Activated CD4-positive, alpha-beta T cell treated with anti-CD3 and anti-CD28 coated beads, Interleukin-2, Interleukin-6, amounts not matched to agents 100 ng/mL and 50 ng/mL, durations not matched to agents 16 hours and 8 hours (primary cell): ENCODE results near the gene AQP6.

Source experiments
- DNase-seq: peaks from one replicate; pipeline ENCODE4 v3.0.0-alpha.2; 2020

AQP6 gene, protein sequence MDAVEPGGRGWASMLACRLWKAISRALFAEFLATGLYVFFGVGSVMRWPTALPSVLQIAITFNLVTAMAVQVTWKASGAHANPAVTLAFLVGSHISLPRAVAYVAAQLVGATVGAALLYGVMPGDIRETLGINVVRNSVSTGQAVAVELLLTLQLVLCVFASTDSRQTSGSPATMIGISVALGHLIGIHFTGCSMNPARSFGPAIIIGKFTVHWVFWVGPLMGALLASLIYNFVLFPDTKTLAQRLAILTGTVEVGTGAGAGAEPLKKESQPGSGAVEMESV

DNA sequence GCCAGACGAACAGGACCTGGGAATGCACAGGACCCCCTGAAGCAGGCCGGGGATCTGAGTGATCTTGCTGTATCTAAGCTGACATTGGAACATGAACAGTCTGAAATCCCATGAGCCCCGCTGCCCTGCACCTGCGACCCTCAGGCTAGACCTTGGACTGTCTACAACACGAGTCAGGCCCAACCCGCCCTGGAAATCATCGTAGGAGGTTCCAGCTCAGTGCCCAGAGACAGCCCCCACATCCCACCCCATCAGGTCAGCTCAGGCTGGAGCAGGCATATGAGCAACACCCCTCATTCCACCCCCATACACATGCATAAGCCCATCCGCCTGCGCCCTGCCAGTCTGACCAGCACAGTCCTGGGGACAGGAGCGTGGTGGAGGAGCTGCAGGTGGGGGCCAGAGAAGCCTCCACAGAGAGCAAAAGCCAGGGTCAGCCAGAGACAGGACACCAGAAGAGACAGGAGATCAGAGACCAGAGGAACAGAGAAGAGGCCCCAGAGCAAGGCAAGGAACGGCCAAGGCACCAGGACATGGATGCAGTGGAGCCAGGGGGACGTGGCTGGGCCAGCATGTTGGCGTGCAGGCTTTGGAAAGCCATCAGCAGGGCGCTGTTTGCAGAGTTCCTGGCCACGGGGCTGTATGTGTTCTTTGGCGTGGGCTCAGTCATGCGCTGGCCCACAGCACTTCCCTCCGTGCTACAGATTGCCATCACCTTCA lies at the start of gene AQP6:
Gene AQP6 (plus strand): TSS at position 307 of the 720 bp plus-strand sequence. CDS start 227 bp downstream, at position 534.
- DNase-seq: no peak

DNA sequence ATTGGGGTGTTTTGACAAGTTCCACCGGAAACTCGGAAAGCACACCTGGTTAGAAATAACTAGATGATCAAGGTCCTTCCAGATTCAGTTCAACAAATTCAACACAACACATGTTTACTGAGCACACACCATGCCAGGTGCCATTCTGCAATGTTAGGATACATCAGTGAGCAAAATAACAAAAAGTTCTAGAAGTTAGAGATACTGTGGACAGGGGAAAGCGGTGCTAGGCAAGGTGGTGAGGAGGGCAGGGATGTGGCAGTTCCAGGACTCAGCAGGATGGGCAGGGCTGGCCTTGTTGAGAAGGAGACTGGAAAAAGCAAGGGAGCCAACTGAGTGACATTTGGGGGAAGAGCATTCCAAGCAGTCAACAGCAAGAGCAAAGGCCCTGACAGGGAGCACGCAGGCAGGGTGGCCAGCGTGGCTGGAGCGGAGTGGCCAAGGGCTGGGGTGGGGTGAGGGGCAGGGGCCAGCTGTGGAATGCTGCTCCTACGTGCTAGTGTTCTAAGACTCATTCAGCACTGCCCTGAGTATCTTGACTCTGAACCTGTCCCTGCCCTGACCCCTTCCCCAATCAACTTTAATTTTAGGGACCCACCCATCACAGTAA lies 49.6 kb upstream of the AQP6 start:
- DNase-seq: no peak

DNA sequence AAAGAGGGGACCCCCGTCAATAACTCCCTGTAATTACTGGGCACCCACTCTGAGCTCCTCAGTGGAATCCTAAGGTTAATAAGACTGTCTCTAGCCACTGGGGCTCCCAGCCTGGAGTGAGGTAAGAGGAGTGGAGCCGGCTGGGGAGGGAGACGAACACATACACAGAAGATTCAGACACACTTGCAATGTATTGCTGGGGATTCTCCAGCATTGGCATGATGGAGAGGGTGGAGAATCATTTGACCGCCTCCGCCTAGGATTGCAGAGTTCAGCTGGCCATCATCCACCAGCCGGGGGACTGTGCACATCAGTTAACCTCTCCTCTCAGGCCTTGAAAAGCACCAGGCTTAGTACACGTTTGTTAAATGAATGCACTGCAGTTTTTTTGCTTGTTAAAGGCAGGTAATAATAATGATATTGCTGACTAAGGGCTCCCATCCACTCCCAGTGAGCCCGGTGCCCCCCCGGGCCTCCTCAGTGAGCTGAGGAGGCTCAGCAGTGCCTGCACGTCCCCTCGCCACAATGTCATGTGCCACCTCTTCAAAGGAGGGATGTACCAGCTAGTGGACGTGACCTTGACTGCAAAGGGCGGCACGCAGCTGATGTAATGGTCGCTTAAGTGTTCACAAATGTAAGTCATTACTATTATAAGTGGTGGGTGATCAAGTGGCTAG lies 48.7 kb upstream of the AQP6 start:
- no peak for DNase-seq

DNA sequence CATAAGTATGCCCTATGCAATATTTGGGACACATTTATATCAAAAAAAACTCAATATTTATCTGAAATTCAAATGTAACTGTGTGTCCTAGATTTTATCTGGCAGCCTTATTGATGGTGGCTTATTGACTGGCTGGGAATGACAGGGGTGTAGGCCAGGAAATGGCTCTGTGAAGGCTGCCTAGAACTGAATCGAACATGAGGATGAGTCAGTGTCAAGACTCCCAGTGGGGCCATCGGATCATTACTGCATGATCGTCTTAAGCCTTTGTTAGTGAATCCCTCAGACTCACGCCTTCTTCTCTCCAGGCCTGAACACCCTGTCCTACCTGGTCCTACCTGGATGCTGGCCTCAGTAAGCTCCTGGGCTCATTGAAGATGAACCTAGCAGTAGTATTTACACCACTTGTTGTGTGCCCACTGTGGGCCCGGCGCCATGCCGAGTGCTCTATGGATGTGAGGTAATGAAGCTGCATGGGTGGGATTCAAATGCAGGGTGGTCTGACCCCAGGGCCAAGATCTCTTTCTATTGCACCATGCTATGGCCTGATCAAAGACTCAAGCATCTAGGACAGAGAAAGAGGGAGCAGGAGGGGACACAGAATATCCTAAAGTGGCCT lies 48.0 kb upstream of the AQP6 start:
- no peak for DNase-seq

DNA sequence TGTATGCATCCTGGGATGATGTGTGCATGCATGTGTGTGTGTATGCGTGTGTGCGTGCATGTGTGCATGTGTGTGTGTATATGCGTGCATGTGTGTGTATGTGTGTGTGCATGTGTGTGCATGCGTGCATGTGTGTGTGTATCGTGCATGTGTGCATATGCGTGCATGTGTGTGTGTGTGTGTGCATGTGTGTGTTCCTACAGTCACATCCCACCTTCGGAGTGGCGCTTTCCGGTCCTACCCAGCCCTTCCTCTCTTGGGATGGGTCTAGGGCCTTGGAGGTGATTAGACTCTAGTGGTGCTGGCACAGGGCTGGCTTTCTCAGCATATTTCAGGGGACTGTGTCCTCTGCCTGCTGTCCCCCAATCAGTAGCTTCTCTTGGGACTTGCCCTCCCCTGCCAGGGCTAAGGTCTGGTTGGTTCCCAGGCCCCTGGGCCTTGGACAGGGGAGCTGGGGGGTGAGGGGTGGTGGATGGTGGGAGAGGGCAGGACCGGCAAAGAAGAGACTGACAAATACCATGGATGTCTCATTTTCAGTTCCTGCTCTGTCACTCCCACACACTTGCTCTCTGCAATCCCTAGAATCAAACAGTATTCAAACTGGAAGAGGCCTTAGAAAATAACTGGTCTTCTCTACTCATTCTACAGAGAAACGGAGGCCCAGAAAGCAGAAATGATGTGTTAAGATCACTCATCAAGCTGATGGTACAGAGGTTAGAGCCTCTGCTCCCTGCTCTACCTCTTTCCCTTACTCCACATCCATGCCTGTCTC lies 47.1 kb upstream of the AQP6 start:
- DNase-seq: no peak

DNA sequence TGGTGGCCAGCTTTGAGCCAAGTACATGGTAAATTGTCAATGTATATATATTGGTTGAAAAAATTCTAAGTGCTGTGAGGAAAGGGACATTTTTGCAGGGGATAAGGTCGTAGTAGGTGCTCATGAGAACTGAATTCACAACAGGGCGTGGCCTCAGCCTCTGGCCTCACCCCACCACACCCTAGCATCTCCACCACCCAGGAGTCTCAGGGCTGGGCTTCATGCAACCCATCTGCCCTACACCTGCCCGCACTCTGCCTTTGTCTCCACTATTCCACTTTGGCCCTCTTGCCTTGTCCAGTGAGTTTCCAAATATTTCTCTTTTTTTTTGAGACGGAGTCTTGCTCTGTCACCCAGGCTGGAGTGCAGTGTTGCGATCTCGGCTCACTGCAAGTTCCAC lies 44.3 kb upstream of the AQP6 start:
- DNase-seq: no peak

DNA sequence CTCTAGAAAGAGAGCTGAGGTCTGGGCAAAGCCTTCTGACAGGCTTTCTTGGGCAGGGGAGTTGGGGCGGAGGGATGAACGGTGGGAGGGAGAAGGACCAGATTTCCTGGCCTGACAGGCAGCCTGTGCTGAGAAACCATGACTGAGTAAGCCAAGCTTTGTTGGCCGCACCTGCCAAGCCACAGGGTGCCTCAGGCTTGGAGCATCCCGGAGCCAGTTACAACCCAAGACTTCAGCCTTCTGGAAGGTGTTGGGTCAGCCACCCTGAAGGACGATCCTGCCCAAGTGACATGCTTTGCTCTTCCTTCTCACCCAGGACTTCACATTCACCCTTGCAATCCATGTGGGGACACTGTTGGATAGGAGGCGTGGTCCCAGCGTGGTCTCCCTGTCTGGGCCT lies 43.2 kb upstream of the AQP6 start:
- no peak for DNase-seq

DNA sequence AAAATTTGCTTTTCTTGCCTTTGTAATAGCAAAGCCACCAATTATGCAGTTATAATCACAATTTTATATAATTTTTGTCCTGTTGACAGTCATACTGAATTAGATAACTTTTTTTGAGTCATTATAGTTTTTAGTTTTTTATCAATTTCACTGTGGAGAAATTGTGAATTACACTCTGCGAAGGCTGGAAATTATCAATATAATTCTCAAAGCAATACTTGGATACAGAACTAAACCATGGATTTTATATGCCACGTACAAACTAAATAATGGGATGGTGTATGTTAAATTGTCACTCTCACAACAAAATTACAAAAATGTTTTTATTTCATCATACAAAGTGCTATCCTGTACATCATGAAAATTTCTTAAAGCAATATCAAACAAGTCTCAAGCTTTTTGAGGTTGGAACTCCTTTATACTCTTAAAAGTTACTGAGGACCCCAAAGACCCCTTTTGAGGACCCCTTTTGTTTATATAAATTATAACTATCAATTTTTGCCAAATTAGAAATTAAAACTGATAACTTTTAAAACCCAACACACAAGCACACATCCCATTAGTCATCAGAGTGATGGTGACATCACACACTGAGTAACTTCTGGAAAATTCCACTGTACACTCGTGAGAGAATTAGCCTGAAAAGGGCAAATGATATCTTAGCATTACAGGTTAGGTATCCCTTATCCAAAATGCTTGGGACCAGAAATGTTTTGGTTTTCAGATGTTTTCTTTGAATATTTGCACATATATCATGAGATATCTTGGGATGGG lies 42.0 kb upstream of the AQP6 start:
- no peak for DNase-seq

DNA sequence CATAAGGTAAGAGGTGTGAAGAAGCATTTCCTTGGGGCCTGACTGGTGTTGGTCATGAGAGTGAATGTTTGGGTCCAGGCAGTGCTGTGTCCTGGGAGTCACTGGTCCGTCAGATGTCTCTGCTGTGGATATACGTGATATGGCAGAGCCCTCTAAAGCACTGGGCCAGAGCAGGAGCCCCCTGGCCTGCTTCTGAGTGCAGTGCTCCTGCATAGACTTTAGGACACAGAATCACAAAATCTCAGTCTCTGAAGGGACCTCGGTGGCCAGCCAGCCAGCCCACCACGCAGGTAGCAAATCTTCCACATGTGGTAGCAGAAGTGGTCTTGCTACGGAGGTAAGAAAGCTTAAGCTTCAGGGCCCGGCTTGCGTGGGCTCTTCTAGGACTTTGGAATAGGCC lies 40.7 kb upstream of the AQP6 start:
- DNase-seq: no peak

DNA sequence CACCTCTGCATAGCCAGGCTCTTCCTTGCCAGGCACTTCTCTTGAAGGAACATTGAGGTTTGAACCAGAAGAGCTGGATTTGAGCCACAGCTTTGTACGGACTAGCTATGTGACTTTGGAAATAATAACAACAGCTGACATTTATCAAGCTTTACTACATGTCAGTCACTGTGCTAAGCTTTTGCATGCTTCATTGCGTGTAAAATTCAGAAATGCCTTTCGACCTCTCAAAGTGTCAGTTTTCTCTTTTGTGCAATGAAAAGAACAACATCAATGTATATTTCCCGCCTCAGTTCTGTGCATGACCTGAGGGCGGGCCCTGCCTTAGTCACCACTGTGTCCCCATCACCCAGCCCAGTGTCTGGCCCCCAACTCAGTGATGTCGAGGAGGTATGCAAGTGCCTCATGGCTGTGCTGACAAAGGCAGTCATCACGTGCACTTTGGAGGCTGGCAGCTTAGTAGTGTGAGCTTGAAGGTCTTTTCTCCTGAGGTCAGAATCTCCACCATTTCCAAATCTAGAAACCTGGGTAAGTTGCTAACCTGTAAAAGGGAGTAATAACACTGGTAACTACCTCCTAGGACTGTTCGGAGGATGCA lies 40.1 kb upstream of the AQP6 start:
- DNase-seq: no peak

DNA sequence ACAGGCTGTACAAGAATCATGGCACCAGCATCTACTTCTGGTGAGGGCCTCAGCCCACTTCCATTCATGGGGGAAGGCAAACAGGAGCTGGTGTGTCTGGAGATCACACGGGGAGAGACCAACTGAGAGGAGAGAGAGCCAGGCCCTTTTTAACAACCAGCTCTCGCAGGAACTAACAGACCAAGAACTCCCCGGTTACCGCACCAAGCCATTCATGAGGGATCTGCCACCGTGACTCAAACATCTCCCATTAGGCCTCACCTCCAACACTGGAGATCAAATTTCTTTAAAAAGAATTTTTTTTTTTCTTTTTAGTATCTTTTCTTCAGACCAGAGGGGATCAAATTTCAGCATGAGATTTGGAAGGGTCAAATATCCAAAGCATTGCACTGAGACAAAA lies 39.0 kb upstream of the AQP6 start:
- DNase-seq: no peak

DNA sequence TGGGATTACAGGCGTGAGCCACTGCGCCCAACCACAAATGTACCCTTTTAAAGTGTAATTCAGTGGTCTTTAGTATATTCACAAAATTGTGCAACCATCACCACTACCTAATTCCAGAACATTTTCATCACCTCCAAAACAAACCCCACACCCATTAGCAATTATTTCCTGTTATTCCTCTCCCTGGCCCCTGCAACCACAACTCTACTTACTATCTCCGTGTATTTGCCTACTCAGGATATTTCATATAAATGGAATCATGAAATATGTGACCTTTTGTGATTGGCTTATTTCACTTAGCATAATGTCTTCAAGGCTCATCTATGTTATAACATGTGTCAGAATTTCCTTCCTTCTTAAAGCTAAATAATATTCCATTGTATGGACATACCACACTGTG lies 38.2 kb upstream of the AQP6 start:
- no peak for DNase-seq

DNA sequence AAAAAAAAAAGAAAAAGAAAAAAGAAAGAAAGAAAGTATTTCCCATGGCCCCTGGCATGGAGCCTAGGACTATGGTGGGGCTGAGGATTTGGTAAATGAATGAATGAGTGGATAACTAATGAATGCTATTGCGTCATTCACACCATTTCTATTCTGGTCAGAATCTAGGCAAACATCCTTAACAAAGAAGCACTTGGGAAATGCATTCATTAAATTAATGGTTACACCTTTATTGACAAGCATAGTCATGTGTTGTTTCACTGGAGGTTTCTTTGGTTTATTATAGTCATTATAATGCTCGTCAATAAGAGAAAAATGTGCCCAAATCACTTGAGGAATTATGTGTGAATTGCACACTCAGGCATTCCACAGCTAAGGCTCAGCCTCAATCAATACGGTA lies 35.8 kb upstream of the AQP6 start:
- DNase-seq: no peak

DNA sequence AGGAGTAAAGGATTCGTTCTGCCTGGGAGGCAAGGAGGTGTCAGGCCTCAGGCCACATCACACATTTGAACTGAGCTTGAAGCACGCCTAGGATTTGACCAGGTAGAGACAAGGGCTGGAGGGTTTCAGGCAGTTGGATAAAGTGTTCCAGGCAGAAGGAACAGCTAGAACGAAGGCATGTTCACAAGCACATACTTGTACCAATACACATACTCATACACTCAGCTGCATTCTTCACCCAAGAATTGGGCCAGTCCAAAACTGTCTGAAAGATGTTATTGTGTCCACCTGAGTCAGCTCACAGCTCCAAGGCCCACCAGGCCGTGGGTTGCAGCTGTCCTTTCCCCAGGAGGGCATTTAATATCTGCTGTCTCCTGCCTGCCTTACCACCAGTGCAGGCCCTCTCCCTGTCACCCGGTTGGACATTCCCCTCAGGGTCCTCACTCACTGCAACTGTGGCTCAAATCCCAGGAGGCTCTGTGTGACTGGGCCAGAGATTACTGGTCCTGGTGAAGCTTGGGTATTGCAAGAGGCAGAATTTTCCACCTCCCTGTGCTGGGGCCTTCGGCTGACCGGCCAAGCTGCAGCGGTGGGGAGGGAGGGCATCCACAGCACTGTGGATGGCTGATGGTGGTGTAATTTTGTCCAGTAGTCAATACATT lies 35.0 kb upstream of the AQP6 start:
- DNase-seq: no peak

DNA sequence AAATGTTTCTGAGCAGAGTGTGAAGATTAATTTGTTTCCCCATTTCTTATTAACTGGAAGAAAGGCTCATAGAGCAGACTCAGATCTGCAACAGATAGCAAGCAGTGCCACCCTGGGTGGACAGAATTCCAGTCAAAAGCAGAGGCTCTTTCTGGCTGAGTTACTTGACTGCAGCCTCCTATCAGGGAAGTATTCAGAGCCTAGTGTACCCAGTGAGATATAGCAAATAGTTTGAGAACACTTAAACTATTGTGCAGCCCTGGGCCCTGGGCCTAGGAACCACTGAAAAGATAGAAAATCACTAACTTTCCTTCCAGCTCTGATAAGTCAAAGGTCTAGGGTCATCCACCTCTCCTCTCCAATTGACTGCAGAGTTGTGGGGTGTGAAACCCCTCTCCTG lies 33.4 kb upstream of the AQP6 start:
- no peak for DNase-seq

DNA sequence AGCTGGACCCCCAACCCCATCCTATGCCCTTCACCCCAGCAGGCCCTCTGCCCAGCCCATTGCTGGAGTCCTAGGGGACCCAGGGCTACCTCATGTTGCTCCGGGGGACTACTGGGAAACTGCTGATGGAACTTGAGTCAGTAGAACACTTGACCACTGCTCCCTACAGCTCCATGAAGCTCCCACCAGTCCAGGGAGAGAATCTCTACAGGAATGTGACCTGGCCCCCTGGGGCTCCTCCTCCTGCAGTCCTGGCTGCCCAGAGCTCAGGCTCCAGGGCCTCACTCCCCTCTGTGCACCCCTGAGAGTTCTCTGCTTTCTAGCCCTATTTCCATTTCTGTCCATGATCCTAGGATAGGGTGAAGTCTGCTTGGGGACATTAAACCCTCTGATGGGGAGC lies 33.0 kb upstream of the AQP6 start:
- no peak for DNase-seq

DNA sequence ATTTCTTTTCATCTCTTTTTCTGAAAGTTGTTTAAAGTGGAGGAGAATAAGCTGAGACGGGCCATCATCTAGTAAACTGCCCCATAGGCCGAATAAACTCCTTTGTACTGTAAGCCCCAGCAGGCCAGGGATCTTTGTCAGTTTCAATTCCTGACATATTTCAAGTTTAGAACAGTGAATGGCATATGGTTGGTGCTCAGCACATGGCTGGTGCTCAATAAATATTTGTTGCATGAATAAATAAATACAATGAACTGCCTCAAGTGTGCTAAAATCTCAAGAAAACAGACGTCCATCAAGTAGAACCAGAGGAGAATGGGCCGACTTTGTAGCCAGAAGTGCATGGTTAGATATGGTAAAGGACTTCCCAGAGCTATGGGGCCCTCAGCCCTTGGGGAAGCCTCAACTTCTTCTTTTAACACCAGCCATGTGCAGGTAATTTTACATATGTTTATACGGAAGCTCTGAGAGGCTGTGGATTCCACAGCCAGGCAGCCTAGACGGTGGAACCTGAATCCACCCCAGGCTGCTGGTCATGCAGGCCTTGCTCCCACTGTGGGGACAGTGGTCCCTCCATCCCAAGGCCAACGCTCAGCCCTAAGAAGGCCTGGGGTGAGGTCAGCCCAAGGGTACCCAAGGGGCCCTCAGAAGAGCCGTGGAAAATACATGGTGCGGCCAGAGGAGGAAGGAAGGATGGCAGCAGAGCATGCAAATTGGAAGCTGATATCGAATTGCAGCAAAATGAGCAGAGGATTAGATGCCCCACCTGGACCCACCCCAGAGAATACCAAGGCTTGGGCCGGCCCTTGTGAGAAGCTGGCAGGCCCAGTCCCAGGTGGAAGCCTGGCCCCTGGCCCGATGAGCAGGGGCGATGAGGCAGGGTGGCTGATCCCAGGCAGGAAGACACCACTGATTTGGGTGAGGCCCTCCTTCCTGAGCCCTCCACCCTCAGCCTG lies 30.9 kb upstream of the AQP6 start:
- no peak for DNase-seq

DNA sequence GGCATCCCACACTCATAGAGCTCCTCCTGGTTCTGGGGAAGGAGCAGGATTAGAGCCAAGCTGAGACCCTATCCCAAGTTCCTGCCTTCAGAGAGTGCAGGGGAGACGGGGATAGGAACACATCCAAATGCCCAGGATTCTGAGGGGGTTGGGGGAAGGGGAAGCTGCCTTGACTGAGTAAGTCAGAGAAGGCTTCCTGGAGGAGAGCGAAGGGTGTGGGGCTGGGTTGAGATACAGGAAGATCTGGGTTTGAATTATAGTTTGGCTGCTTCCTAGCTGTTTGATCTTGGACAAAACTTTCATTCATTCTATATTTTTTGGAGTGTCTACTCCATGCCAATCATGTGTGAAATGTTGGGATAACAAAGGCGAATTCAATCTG lies 30.2 kb upstream of the AQP6 start:
- no peak for DNase-seq

DNA sequence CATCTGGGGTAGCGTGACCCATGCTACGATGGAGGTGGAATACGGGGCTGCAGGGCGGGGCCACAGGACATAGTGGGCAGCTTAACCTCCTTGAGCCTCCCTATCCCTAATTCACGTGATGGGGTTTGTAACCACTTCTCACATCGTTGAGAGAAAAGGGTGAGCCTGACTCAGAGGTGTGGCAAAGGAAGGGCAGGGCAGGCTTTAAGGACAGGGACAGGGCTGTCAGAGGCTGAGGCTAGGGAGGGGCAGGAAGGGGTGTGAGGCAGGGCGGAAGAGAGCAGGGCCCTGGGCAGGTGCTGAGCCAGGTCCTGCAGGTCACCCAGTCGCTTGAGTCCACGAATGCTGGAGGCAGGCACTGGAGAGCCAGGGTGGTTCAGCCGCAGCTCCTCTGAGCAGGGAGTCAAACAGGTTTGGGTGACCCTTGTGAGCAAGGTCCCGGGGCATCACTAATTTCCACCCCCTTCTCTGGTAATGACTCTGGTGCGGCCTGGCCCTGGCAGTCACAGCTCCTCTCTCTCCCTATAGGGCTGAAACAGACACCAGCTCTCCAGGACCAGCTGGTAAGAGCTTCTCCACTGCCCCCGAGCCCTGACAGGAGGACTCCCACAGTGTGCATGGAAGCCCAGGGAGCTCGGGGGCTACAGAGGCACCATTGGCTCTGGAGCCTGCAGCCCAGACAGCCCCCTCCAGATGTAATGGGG lies 29.7 kb upstream of the AQP6 start:
- no peak for DNase-seq
